BJ (cell line): ENCODE results near the gene UFSP2. TPM values are rescaled to one million over a fixed set of nuclear protein-coding genes. Genes with fewer than 3 reads are reported as not detected.
A peak's percentile ranks its signal among the peaks of the same experiment; 100 is the strongest.
"Not testable (repeated sequence)": the region's sequence is repeated elsewhere in the genome, so short reads cannot be mapped to it uniquely, and the experiment has no call there.

Experiments
- CTCF ChIA-PET: fragments of 350-600 bp; formaldehyde crosslinking; extraction: SDS; loops from one replicate; lab custom pipeline; 2021; ENCODE audit warnings: antibody characterized with exemption, inconsistent platforms; lab: Yijun Ruan, JAX
- POLR2A ChIA-PET: fragments of 300-600 bp; sonication (Branson Sonifier 250); formaldehyde crosslinking; extraction: SDS; loops from one replicate; lab custom pipeline; 2021; ENCODE audit warnings: antibody characterized with exemption; lab: Charles Lee
- DNase-seq: peaks from one replicate; pipeline ENCODE4 v3.0.0-alpha.2; 2011; ENCODE audit warnings: low read depth
- H3K27me3 ChIP-seq: 2 replicates; pipeline ENCODE4 v1.6.0; 2011; ENCODE audit warnings: low read length; ENCODE audit not compliant: control insufficient read depth, insufficient read depth
- H3K36me3 ChIP-seq: 2 replicates; pipeline ENCODE4 v1.5.1; 2011; ENCODE audit warnings: low read length; ENCODE audit not compliant: control insufficient read depth, insufficient read depth
- H3K4me3 ChIP-seq: 2 replicates; pipeline ENCODE4 v1.5.1; 2011; ENCODE audit warnings: low read depth, mild to moderate bottlenecking, control low read depth, low read length
- CTCF ChIP-seq: IDR thresholded peaks from 2 replicates; pipeline ENCODE4 v1.5.1; 2011; ENCODE audit warnings: low read depth, mild to moderate bottlenecking, control low read depth, inconsistent platforms, low read length, moderate library complexity; ENCODE audit not compliant: insufficient read depth
- polyA plus RNA-seq: library from polyadenylated mRNA; depleted of rRNA; stranded (reverse); fragments of >200 nt; gene quantifications from 2 replicates; pipeline ENCODE4 v1.2.3, GENCODE V29; 2011

UFSP2 gene
- polyA plus RNA-seq, 1 experiment, result 18.8 TPM

- CTCF ChIA-PET, result interaction anchor here (0.7 to 1.7 kb wide), 3 partner anchors 9 to 626 kb away, joined by 3 to 5 read pairs (median 3); no protein-coding TSS in a partner anchor
- no peak for DNase-seq
- Histone ChIP-seq H3K4me3 (no peak overlapping the region), H3K36me3 (peaks cover 2% of the 10 kb centered on the region; the same call in 1 of the 2 replicates), H3K27me3 (no peaks in the 10 kb centered on the region)
- TF ChIP-seq CTCF, result no peak
- POLR2A ChIA-PET, result no interaction called here
Observed at GRCh38 chr4:185364886-185365285, 60.9 kb downstream of the UFSP2 start.

- POLR2A ChIA-PET, result no interaction called here
- Histone ChIP-seq H3K27me3 (no peaks in the 10 kb centered on the region), H3K4me3 (no peak overlapping the region), H3K36me3 (peaks cover under 1% of the 10 kb centered on the region; the same call in 1 of the 2 replicates)
- no peak for TF ChIP-seq CTCF
- DNase-seq, result no peak
- CTCF ChIA-PET, result interaction anchor here (1.3 kb wide), 1 partner anchor 16 kb away, joined by 3 read pairs; no protein-coding TSS in a partner anchor
Observed at GRCh38 chr4:185363251-185363650, 62.5 kb downstream of the UFSP2 start.

GRCh38 chr4:185362570-185362969 lies 63.2 kb downstream of the UFSP2 start:
- not testable (repeated sequence) for H3K4me3 ChIP-seq, H3K36me3 ChIP-seq, DNase-seq, H3K27me3 ChIP-seq
- ChIA-PET CTCF (interaction anchor here (1.3 kb wide), 2 partner anchors 16 to 22 kb away, joined by 3 read pairs; no protein-coding TSS in a partner anchor), POLR2A (interaction anchor here (0.6 kb wide), 1 partner anchor 50 kb away, joined by 5 read pairs; no protein-coding TSS in a partner anchor)

GRCh38 chr4:185361872-185362271 lies 63.9 kb downstream of the UFSP2 start:
- H3K36me3 ChIP-seq, result no peaks in the 10 kb centered on the region
- CTCF ChIA-PET, result interaction anchor here (1.3 kb wide), 1 partner anchor 23 kb away, joined by 3 read pairs; no protein-coding TSS in a partner anchor
- POLR2A ChIA-PET, result no interaction called here
- no peak for DNase-seq
- H3K4me3 ChIP-seq, result no peak overlapping the region
- no peak for TF ChIP-seq CTCF
- no peaks in the 10 kb centered on the region for H3K27me3 ChIP-seq

GRCh38 chr4:185359767-185360446 lies 65.9 kb downstream of the UFSP2 start:
- CTCF ChIA-PET, result no interaction called here
- no peak for DNase-seq
- TF ChIP-seq CTCF, result no peak

GRCh38 chr4:185358959-185359358 lies 66.8 kb downstream of the UFSP2 start:
- ChIA-PET CTCF (no interaction called here), POLR2A (no interaction called here)
- DNase-seq, result peak; percentile 19
- Histone ChIP-seq H3K4me3 (no peak overlapping the region), H3K27me3 (no peaks in the 10 kb centered on the region), H3K36me3 (peaks cover 1% of the 10 kb centered on the region; the same call in 1 of the 2 replicates)
- TF ChIP-seq CTCF, result no peak

More at GRCh38 chr4:185359767-185360446, 65.9 kb downstream of the UFSP2 start:
- Histone ChIP-seq H3K27me3 (no peaks in the 10 kb centered on the region), H3K36me3 (no peaks in the 10 kb centered on the region), H3K4me3 (no peak overlapping the region)
- POLR2A ChIA-PET, result no interaction called here
